NCI-H1092 treated with DMSO at 0.1 percent for 48 hours (cell line): ENCODE data around the gene JMJD8.

Source experiments
- DNase-seq: peaks from one replicate; lab custom pipeline; 2025; lab: John Stamatoyannopoulos, UW

Gene JMJD8

GRCh38 chr16:689175-689897 is 5.2 kb upstream of the JMJD8 start:
- no peak for DNase-seq

DNA sequence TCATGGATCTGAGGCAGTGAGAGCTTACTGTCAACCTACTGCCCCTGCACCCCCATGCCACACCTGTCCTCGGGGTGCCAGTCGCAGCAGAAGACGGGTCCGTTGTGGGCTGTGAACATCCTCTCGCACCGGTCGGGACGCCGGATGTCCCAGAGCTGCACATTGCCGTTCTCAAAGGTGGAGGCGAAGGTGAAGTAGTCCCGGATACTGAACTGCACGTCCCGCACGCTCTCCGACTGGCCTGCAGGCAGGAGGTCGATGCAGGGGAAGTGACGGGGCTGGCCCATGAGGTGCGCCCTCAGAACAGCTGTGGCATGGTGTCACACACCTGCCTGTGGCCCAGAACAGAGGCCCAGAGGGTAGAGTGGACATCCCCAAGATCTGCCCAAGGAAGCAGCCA is 3.4 kb upstream of the JMJD8 start:
- DNase-seq = no peak

- DNase-seq = no peak
Observed at GRCh38 chr16:686459-687260, 2.5 kb upstream of the JMJD8 start.

GRCh38 chr16:685967-686366 is 1.8 kb upstream of the JMJD8 start:
- DNase-seq = no peak

GRCh38 chr16:684961-685696 is 995 bp upstream of the JMJD8 start:
- peak; percentile 52 for DNase-seq

- no peak for DNase-seq
Observed at GRCh38 chr16:683396-684070, 601 bp downstream of the JMJD8 start.

DNA sequence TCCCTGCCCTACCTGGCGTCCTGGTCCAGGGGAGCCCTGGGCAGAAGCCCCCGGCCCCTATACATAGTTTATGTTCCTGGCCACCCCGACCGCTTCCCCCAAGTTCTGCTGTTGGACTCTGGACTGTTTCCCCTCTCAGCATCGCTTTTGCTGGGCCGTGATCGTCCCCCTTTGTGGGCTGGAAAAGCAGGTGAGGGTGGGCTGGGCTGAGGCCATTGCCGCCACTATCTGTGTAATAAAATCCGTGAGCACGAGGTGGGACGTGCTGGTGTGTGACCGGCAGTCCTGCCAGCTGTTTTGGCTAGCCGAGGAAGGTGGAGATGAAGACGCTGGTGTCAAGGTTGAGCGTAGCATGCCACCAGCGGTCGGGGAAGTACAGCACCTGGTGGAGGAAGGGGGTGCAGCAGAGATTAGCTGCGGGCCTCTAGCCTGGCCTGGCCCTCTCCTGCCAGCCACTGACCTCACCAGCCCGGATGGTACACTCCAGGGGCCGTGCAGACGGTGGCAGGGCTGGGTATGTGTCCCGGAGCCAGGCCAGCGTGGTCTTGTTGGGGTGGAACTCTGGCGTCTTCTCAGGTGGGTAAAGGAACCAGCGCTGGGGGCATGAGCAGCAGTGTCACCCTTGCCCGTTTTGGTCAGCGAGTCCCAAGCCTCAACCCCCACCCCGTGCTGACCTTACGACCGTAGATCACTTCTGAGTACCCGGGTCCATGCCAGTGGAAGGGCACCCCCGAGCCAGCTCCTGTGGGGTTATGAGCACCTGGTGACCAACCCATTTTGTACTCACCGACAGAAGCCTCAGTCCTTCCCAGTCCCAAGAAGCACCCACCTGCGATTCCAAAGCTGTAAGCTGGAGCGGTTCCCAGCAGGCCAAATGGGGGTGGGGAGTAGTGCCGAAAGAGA is 1.4 kb downstream of the JMJD8 start:
- no peak for DNase-seq

DNA sequence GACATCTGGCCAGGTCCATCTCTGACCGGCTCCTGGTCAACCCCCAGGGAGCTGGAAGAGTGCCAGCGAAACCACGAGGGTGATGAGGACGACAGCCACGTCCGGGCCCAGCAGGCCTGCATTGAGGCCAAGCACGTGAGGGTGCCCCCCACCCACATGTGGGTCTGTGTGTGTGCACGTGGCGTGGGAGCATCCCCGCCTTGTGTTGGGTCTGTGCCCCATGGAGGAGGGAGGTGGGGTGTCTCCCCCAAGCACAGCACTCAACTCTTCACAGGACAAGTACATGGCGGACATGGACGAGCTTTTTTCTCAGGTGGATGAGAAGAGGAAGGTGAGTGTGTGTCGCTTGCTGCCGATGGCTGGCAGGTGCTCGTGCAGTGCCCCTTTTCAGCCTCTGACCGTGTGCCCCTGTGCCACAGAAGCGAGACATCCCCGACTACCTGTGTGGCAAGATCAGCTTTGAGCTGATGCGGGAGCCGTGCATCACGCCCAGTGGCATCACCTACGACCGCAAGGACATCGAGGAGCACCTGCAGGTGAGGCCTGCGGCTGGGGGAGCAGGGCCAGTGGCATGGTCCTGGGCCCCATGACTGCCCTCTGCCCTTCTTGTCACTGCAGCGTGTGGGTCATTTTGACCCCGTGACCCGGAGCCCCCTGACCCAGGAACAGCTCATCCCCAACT is 2.2 kb downstream of the JMJD8 start:
- no peak for DNase-seq

- DNase-seq = no peak
Observed at GRCh38 chr16:680967-681745, 3.0 kb downstream of the JMJD8 start.

- DNase-seq = no peak
Observed at GRCh38 chr16:680625-680945, 3.5 kb downstream of the JMJD8 start.

DNA sequence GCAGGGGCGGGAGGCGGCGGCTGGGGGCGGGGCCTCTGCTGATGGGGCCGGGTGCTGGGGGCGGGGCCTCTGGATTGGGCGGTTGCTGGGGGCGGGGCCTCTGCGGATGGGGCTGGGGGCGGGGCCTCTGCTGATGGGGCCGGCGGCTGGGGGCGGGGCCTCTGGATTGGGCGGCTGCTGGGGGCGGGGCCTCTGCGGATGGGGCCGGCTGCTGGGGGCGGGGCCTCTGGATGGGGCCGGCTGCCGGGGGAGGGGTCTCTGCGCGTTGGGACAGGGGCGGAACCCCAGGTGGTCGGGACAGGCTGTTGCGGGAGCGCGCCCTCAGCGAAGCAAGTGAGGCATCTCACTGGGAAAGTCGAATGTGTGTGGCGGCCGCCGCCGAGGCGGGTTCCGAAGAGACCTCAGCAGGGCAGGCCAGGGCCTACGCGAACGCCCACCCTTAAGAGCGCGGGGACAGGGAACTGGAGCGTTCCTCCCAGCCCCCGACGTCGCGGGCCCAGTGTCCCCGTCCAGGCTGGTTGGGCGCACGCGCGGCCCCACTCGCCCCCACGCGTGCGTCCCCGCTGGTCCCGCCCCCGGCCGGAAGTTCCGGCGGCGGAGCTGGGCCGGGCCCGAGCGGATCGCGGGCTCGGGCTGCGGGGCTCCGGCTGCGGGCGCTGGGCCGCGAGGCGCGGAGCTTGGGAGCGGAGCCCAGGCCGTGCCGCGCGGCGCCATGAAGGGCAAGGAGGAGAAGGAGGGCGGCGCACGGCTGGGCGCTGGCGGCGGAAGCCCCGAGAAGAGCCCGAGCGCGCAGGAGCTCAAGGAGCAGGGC is 4.1 kb downstream of the JMJD8 start, which contains the start of gene STUB1:
STUB1 (plus strand) TSS at position 597 of the 811 bp plus-strand sequence; CDS start at position 713, 116 bp downstream.
- peak; percentile 88 for DNase-seq

GRCh38 chr16:678858-679813 is 5.0 kb downstream of the JMJD8 start:
- peak; percentile 77 for DNase-seq

DNA sequence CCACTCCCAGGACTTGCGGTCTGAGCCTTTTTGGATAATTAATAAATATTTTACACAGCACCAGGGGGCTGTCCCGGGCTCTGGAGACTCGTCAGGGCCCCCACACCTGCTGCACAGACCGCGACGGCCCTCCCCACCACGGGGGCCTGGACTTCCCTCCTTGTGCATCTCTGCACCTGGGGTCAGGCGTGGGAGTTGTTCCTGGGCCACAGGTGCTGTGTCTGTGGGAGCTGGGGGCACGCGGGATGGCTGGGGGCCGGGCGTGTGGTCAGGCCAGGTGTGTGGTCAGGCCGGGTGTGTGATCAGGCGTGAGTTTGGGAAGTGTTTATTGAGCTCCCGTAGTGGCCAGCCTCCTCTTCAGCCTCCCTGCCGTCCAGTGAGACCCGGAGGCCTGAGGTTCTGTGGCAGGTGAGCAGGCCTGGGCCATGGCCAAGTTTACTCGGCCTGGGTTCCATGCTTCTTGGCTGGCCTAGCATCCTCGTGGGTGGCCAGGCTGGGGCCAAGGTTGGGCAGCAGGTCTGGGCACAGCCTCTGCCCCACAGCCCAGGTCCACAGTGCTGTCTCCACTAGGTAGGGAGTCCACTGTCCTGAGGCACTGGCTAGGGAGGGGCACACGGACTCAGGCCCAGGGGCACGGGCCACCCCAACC is 5.8 kb downstream of the JMJD8 start:
- no peak for DNase-seq

GRCh38 chr16:677316-678190 is 6.6 kb downstream of the JMJD8 start:
- no peak for DNase-seq

GRCh38 chr16:676913-677312 is 7.2 kb downstream of the JMJD8 start:
- no peak for DNase-seq

DNA sequence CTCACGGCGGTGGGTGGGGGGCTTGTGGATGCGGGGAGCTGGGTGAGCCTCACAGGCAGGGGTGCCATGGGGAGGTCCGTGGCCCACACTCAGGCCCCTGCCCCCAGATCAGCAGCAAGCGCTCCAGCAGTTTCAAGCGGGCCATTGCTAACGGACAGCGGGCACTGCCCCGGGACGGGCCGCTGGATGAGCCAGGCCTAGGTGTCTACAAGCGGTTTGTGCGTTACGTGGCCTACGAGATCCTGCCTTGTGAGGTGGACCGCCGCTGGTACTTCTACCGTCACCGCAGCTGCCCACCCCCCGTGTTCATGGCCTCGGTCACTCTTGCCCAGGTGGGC is 7.6 kb downstream of the JMJD8 start:
- no peak for DNase-seq
